OCI-LY7 (cell line): ENCODE results near the gene GNG3. TPM values are rescaled to one million over a fixed set of nuclear protein-coding genes. Genes with fewer than 3 reads are reported as not detected.

Experiments
- BruUV-seq: library from RNA; stranded (reverse); fragments of 400-500 nt; replicated peaks from 2 replicates; lab custom pipeline; 2021; lab: Mats Ljungman, UMichigan
- CTCF ChIA-PET: fragments of 300-600 bp; sonication (Branson Sonifier 250); formaldehyde crosslinking; loops from one replicate; lab custom pipeline; 2022; ENCODE audit warnings: antibody characterized with exemption; ENCODE audit not compliant: unreplicated experiment; lab: Charles Lee
- POLR2A ChIA-PET: fragments of 300-600 bp; sonication (Branson Sonifier 250); formaldehyde crosslinking; loops from one replicate; lab custom pipeline; 2022; ENCODE audit warnings: antibody characterized with exemption; lab: Charles Lee
- DNase-seq: peaks from one replicate; pipeline ENCODE4 v3.0.0-alpha.2; 2015; ENCODE audit warnings: low spot score
- H2AFZ ChIP-seq: fragments of 200-600 bp; sonication (generic), shearing (Covaris generic); 2 replicates; pipeline ENCODE4 v1.6.1; 2014; ENCODE audit warnings: mild to moderate bottlenecking, antibody characterized with exemption, low read length, moderate library complexity
- H3K27ac ChIP-seq: fragments of 200-600 bp; sonication (generic); 2 replicates; pipeline ENCODE4 v1.5.1; 2014; ENCODE audit warnings: mixed run types, low read depth, mild to moderate bottlenecking, moderate library complexity, low read length, inconsistent platforms; ENCODE audit not compliant: poor library complexity, severe bottlenecking
- H3K36me3 ChIP-seq: fragments of 200-600 bp; sonication (generic); 2 replicates; pipeline ENCODE4 v1.6.1; 2014; ENCODE audit warnings: mild to moderate bottlenecking, antibody characterized with exemption, low read length, moderate library complexity, mixed read lengths; ENCODE audit not compliant: insufficient read depth
- H3K4me1 ChIP-seq: fragments of 200-600 bp; sonication (generic); 2 replicates; pipeline ENCODE4 v1.5.1; 2014; ENCODE audit warnings: mild to moderate bottlenecking, low read length; ENCODE audit not compliant: insufficient read depth, poor library complexity, severe bottlenecking
- H3K4me2 ChIP-seq: fragments of 200-600 bp; sonication (generic); 2 replicates; pipeline ENCODE4 v1.6.1; 2014; ENCODE audit warnings: mild to moderate bottlenecking, low read length
- H3K4me3 ChIP-seq: fragments of 200-600 bp; sonication (generic); 2 replicates; pipeline ENCODE4 v1.5.1; 2014; ENCODE audit warnings: mild to moderate bottlenecking, low read depth, low read length; ENCODE audit not compliant: poor library complexity, severe bottlenecking
- H3K79me2 ChIP-seq: fragments of 200-600 bp; sonication (generic); 2 replicates; pipeline ENCODE4 v1.6.1; 2016; ENCODE audit warnings: low read depth, mild to moderate bottlenecking, low read length, moderate library complexity, mixed read lengths; ENCODE audit not compliant: insufficient read depth
- H3K9me2 ChIP-seq: fragments of 200-600 bp; sonication (generic); 2 replicates; pipeline ENCODE4 v1.6.1; 2016; ENCODE audit warnings: mild to moderate bottlenecking, low read length, mixed read lengths; ENCODE audit not compliant: insufficient read depth
- H3K9me3 ChIP-seq: fragments of 200-600 bp; sonication (generic); 2 replicates; pipeline ENCODE4 v1.6.1; 2014; ENCODE audit warnings: mild to moderate bottlenecking, mixed run types, low read length, mixed read lengths
- H4K20me1 ChIP-seq: fragments of 200-600 bp; sonication (generic); 2 replicates; pipeline ENCODE4 v1.6.1; 2014; ENCODE audit warnings: mild to moderate bottlenecking, antibody characterized with exemption, low read length, moderate library complexity, mixed read lengths; ENCODE audit not compliant: insufficient read depth
- EZH2phosphoT487 ChIP-seq: fragments of 200-600 bp; sonication (generic); IDR thresholded peaks from 2 replicates; pipeline ENCODE4 v1.6.1; 2018; ENCODE audit warnings: low read depth, borderline replicate concordance, mild to moderate bottlenecking, mixed run types, antibody characterized with exemption, low read length, moderate library complexity, mixed read lengths
- intact Hi-C: fragments of 100-400 bp; cut with micrococcal nuclease; formaldehyde crosslinking; loops from one replicate; pipeline ENCODE4 v1.10.0; 2022; ENCODE audit not compliant: unreplicated experiment
- total RNA-seq, 2 experiments: library from RNA; depleted of rRNA in 1 of 2; stranded (reverse); fragments of >200 nt in 1 of 2; shearing (Covaris generic) in 1 of 2; gene quantifications; 2 replicates each; pipeline ENCODE4 v1.2.3, GENCODE V29; 2014 to 2022
- TF ChIP-seq, protein P1 (sequence below): fragments of 200-600 bp; sonication (generic); conservative IDR thresholded peaks from 2 replicates; pipeline ENCODE4 v1.5.1; 2014; ENCODE audit warnings: mild to moderate bottlenecking, antibody characterized with exemption, low read length, moderate library complexity, mixed read lengths

Gene GNG3
- total RNA-seq, 2 experiments from 2014 or later: not detected

- intact Hi-C loops: no loop called here
- H3K9me2 ChIP-seq: no peaks in the 10 kb centered on the region
Observed at GRCh38 chr11:62715150-62716130, 8.0 kb downstream of the GNG3 start.

DNA sequence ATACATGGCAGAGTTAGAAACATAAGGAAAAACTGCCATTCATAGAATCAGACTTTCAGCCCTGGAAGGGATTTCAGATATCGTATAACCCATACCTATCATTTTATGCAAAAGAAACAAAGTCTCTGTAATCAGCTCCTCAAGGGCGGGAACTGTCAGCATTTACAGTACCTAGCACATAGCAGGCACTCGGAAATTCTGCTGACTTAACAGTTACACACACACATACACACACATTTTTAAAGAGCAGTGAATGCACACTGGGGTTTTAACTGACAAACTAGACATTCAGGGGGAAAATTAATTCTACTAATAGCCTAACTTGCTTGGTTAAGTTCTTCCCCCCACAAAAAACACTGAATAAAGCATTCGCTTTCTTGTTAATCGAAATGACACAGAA, 8.7 kb downstream of the GNG3 start:
- CTCF ChIA-PET: no interaction called here
- no TSS peak for BruUV-seq
- Histone ChIP-seq H3K4me2 (no peak overlapping the region), H4K20me1 (no peaks in the 10 kb centered on the region), H3K9me3 (no peaks in the 10 kb centered on the region), H3K36me3 (peaks cover 99% of the 10 kb centered on the region), H3K9me2 (no peaks in the 10 kb centered on the region), H3K4me1 (peaks cover 12% of the 10 kb centered on the region), H3K27ac (no peak overlapping the region), H2AFZ (no peak overlapping the region), H3K4me3 (no peak overlapping the region), H3K79me2 (peaks cover 15% of the 10 kb centered on the region; the same call in 1 of the 2 replicates)
- POLR2A ChIA-PET: interaction anchor here (0.9 to 1.2 kb wide), 2 partner anchors 11 to 117 kb away, joined by 3 to 6 read pairs; partner anchors contain the start of gene HNRNPUL2
- intact Hi-C loops: no loop called here
- DNase-seq: no peak
- TF ChIP-seq, protein P1, sequence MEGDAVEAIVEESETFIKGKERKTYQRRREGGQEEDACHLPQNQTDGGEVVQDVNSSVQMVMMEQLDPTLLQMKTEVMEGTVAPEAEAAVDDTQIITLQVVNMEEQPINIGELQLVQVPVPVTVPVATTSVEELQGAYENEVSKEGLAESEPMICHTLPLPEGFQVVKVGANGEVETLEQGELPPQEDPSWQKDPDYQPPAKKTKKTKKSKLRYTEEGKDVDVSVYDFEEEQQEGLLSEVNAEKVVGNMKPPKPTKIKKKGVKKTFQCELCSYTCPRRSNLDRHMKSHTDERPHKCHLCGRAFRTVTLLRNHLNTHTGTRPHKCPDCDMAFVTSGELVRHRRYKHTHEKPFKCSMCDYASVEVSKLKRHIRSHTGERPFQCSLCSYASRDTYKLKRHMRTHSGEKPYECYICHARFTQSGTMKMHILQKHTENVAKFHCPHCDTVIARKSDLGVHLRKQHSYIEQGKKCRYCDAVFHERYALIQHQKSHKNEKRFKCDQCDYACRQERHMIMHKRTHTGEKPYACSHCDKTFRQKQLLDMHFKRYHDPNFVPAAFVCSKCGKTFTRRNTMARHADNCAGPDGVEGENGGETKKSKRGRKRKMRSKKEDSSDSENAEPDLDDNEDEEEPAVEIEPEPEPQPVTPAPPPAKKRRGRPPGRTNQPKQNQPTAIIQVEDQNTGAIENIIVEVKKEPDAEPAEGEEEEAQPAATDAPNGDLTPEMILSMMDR: no peak
- no peak for TF ChIP-seq EZH2phosphoT487

More at GRCh38 chr11:62715150-62716130, 8.0 kb downstream of the GNG3 start:
- Histone ChIP-seq H3K4me3 (no peak overlapping the region), H3K36me3 (peaks cover 99% of the 10 kb centered on the region), H3K79me2 (peaks cover 10% of the 10 kb centered on the region; the same call in 1 of the 2 replicates), H2AFZ (no peak overlapping the region), H3K9me3 (no peaks in the 10 kb centered on the region), H3K27ac (no peak overlapping the region), H3K4me2 (no peak overlapping the region), H3K4me1 (peaks cover 12% of the 10 kb centered on the region), H4K20me1 (no peaks in the 10 kb centered on the region)
- ChIA-PET POLR2A (interaction anchor here (0.9 to 1.2 kb wide), 3 partner anchors 12 to 39 kb away, joined by 3 to 6 read pairs (median 4); partner anchors contain the start of genes HNRNPUL2 and ZBTB3), CTCF (no interaction called here)
- no peak for DNase-seq
- TF ChIP-seq EZH2phosphoT487: no peak
- TF ChIP-seq, protein P1: peak; percentile 19; the same call in 1 of the 2 replicates
- BruUV-seq: no TSS peak
